Cortex of kidney (tissue), 1 donor: ENCODE measurements around the gene CEL.
"Not testable (repeated sequence)": the region's sequence is repeated elsewhere in the genome, so short reads cannot be mapped to it uniquely, and the experiment has no call there.

Experiments
- DNase-seq: peaks from one replicate; lab custom pipeline; 2025; lab: John Stamatoyannopoulos, UW

CEL gene

GRCh38 chr9:133048595-133048994 is 13.2 kb upstream of the CEL start:
- no peak for DNase-seq

- DNase-seq, result no peak
These were observed 12.7 kb upstream of the CEL start for GRCh38 chr9:133049043-133049442.

- no peak for DNase-seq
These were observed 11.6 kb upstream of the CEL start for GRCh38 chr9:133050142-133050541.

- DNase-seq, result no peak
These were observed 11.0 kb upstream of the CEL start for GRCh38 chr9:133050781-133051180.

GRCh38 chr9:133051281-133051900 is 10.4 kb upstream of the CEL start:
- DNase-seq, result no peak

GRCh38 chr9:133051966-133052539 is 9.7 kb upstream of the CEL start:
- DNase-seq, result no peak

GRCh38 chr9:133054194-133054890 is 7.4 kb upstream of the CEL start:
- DNase-seq, result no peak

- DNase-seq, result no peak
These were observed 6.8 kb upstream of the CEL start for GRCh38 chr9:133054966-133055365.

- DNase-seq, result no peak
These were observed 5.9 kb upstream of the CEL start for GRCh38 chr9:133055788-133056420.

GRCh38 chr9:133056533-133056932 is 5.2 kb upstream of the CEL start:
- no peak for DNase-seq

- DNase-seq, result no peak
These were observed 4.8 kb upstream of the CEL start for GRCh38 chr9:133057006-133057405.

GRCh38 chr9:133057553-133057952 is 4.2 kb upstream of the CEL start:
- DNase-seq, result no peak

GRCh38 chr9:133058071-133058470 is 3.7 kb upstream of the CEL start:
- DNase-seq, result no peak

- no peak for DNase-seq
These were observed 3.0 kb upstream of the CEL start for GRCh38 chr9:133058550-133059320.

GRCh38 chr9:133059623-133060022 is 2.2 kb upstream of the CEL start:
- DNase-seq, result no peak

GRCh38 chr9:133060417-133060841 is 1.4 kb upstream of the CEL start:
- DNase-seq, result no peak

- not testable (repeated sequence) for DNase-seq
These were observed 590 bp upstream of the CEL start for GRCh38 chr9:133061019-133061763.

GRCh38 chr9:133062569-133062968 is 788 bp downstream of the CEL start:
- DNase-seq, result not testable (repeated sequence)

- no peak for DNase-seq
These were observed 1.3 kb downstream of the CEL start for GRCh38 chr9:133063159-133063499.

GRCh38 chr9:133063500-133064231 is 1.9 kb downstream of the CEL start:
- no peak for DNase-seq
